Thyroid gland (tissue), 4 donors: ENCODE data around the gene RAB11A.
A peak's percentile ranks its signal among the peaks of the same experiment; 100 is the strongest.

Experiments
- POLR2A ChIP-seq, 2 donors: fragments of 450-650 bp; IDR thresholded peaks; one replicate each; pipeline ENCODE4 v1.6.1; 2017; ENCODE audit warnings: antibody characterized with exemption in 2 of 2, mild to moderate bottlenecking in 2 of 2, moderate library complexity in 1 of 2
- TF ChIP-seq, protein P1 (sequence below), 6 experiments: fragments of 200-600 bp in 3 of 6; fragments of 450-650 bp in 3 of 6; sonication (generic) in 3 of 6; IDR thresholded peaks; one replicate each; pipeline ENCODE4 v1.5.1; 2016 to 2019; ENCODE audit warnings: antibody characterized with exemption in 6 of 6, mild to moderate bottlenecking in 2 of 6, inconsistent platforms in 1 of 6, moderate library complexity in 1 of 6

DNA sequence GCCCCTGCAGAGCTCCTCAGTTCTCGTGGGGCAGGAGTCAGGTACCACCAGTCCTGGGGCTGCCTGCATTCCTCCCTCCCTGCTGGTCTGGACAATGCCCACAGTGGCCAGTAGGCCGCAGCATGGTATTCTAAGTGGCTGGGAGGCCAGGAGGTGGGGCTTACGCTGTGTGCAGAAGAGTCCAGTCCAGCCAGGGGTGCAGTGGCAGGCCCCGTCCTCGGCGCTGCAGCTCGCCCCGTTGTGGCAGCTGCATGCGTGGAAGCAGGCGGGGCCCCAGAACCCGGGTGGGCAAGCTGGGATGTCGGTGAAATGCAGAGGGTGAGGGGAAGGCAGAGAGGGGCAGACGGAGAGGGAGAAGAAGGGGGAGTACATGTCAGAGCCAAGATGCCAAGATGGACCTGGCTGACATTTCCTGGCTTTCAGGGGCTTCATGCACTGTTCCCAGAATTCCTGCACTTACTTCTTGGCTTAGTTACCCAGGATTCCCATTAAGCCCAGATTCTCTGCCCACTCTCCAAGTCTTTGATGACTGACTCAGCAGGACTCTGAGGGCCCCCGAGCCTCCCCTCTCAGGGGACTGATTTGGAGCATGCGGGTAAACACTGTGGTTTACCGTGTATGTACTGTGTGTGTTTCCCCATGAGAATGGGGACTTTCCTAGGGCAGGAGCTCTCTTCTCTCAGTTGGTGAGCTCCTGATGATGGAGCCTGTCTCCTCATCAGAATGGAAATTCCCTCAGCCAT, 47.5 kb downstream of the RAB11A start:
- TF ChIP-seq, protein P1, sequence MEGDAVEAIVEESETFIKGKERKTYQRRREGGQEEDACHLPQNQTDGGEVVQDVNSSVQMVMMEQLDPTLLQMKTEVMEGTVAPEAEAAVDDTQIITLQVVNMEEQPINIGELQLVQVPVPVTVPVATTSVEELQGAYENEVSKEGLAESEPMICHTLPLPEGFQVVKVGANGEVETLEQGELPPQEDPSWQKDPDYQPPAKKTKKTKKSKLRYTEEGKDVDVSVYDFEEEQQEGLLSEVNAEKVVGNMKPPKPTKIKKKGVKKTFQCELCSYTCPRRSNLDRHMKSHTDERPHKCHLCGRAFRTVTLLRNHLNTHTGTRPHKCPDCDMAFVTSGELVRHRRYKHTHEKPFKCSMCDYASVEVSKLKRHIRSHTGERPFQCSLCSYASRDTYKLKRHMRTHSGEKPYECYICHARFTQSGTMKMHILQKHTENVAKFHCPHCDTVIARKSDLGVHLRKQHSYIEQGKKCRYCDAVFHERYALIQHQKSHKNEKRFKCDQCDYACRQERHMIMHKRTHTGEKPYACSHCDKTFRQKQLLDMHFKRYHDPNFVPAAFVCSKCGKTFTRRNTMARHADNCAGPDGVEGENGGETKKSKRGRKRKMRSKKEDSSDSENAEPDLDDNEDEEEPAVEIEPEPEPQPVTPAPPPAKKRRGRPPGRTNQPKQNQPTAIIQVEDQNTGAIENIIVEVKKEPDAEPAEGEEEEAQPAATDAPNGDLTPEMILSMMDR (IDR thresholded peaks at IDR 0.05), result peak in 5 of 6 experiments; percentile 15 to 77 (median 66)
- no peak for TF ChIP-seq POLR2A (IDR thresholded peaks at IDR 0.05)
